ENCODE data around the gene STARD13.

GRCh38 chr13:33318744-33319143, 33.2 kb upstream of the STARD13 start:
- TF ChIP-seq, protein P1, sequence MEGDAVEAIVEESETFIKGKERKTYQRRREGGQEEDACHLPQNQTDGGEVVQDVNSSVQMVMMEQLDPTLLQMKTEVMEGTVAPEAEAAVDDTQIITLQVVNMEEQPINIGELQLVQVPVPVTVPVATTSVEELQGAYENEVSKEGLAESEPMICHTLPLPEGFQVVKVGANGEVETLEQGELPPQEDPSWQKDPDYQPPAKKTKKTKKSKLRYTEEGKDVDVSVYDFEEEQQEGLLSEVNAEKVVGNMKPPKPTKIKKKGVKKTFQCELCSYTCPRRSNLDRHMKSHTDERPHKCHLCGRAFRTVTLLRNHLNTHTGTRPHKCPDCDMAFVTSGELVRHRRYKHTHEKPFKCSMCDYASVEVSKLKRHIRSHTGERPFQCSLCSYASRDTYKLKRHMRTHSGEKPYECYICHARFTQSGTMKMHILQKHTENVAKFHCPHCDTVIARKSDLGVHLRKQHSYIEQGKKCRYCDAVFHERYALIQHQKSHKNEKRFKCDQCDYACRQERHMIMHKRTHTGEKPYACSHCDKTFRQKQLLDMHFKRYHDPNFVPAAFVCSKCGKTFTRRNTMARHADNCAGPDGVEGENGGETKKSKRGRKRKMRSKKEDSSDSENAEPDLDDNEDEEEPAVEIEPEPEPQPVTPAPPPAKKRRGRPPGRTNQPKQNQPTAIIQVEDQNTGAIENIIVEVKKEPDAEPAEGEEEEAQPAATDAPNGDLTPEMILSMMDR (IDR thresholded peaks at IDR 0.05), result no peak
- TF ChIP-seq POLR2A (IDR thresholded peaks at IDR 0.05), result no peak
